Brain pericyte (primary cell): Measurements from ENCODE around the gene RNGTT.
A peak's percentile ranks its signal among the peaks of the same experiment; 100 is the strongest.

Experiments
- DNase-seq: peaks from one replicate; pipeline ENCODE4 v3.0.0-alpha.2; 2012; ENCODE audit warnings: low read depth, low spot score

RNGTT gene

DNA sequence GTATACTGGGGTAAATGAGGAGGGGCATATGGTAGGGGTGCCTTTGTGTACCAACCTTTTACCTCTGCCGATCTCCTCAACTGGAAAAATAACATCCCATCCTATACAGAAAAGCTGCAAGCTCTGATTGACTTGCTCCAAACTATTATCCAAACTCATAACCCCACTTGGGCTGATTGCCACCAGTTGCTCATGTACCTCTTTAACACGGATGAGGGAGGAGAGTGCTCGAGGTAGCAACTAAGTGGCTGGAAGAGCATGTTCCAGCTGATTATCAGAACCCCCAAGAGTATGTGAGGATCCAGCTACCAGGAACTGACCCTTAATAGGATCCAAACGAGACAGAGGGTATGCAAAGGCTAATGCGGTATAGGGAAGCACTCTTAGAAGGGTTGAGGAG lies 299.6 kb downstream of the RNGTT start:
- DNase-seq: no peak

DNA sequence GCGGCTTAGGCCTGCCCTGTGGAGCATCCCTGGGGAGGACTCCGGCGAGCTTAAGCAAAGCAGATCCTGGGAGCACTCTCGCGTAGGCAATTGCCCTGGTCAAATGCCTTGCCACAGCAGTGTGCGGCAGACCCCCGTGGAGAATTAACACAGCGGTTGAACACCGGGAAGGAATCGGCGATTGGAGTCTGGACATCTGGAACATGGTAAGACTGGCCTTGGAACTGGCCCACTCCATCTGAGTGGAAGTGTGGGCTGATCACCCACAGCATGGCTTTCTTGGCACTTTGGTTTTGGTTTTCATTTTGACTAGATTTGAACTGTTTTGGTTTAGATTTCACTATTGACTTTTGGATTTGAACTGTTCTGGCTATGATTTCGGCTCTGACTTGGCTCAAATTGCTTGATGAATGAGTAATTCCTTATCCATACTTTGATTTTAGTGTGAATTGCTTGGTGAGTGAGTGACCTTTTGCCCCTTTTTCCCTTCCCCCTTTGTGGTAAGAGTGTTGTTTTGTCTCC lies 300.7 kb downstream of the RNGTT start:
- no peak for DNase-seq

DNA sequence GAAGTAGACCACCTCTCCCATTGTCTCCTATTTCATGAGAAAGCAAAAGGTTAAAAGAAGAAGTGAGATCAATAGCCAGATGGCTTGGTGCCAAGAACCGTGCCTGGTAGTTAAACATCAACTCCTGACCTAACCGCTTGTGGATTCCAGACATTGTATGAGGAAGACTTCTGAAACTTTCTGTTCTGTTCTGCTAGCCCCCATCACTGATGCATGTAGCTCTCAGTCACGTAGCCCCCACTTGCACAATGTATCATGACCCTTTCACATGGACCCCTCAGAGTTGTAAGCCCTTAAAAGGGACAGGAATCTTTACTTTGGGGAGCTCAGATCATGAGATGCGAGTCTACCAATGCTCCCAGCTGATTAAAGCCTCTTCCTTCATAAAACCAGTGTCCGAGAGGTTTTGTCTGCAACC lies 301.2 kb downstream of the RNGTT start:
- DNase-seq: no peak

DNA sequence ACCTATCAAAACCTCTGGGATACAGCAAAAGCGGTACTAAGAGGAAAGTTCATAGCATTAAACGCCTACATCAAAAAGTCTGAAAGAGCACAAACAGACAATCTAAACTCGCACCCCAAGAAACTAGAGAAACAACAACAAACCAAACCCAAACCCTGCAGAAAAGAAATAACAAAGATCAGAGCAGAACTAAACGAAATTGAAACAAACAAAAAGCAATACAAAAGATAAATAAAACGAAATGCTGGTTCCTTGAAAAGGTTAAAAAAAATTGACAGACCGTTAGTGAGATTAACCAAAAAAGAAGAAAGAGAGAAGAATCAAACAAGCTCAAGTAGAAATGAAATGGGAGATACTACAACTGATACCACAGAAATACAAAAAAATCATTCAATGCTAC lies 302.3 kb downstream of the RNGTT start:
- DNase-seq: no peak

DNA sequence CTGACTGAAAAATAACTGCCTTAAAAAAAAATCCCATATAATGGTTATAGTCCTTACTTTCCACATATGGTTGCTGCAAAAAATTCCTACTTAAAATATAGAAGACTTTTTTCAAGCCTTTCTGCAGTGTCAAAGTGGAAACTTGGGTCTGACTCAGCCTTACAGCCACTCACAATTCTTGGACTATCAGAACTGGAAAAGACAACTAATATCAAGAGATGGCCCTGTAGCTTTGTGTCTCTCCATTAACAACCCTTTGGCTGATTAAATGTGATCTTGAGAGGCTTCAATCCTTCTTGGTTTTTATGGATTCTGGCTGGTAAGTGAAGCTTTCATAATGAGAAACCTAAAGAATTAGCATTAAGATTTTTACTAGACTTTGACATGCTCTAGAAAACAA lies 307.8 kb downstream of the RNGTT start:
- no peak for DNase-seq

DNA sequence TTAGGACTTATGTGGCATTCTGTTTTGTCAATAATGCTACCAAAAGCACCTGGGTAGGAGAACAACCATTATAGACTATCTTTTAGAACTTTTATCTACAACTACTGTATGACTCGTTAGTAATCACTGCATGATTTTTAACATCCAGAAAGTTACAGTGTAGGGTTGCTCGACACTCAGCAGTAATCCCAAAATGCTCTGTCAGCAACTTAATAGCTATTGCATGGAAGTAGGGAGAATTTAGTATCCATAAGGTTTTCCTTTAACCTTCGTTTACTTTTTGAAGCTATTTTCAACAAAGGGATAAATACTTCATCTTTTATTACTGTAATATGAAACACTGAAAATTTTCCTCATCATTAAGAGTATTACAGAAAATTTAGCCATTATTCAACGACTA lies 309.5 kb downstream of the RNGTT start:
- no peak for DNase-seq

DNA sequence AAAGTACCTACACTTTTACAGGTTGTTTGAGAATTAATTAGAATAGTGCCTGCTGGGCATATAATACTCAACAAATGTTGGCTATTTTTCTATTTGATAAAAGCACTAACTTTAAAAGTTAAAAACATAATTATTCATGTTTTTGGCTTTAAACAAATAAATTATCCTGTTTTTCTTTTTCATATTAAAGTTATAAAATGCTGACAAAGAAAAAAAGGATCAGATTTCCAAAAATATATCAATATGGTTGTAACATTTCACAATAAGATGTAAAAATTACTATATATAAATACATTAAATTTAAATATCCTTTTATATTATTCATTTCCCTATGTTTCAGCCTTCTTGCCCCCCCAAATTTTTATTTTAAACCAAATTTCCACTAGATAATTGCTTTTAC lies 312.0 kb downstream of the RNGTT start:
- no peak for DNase-seq

DNA sequence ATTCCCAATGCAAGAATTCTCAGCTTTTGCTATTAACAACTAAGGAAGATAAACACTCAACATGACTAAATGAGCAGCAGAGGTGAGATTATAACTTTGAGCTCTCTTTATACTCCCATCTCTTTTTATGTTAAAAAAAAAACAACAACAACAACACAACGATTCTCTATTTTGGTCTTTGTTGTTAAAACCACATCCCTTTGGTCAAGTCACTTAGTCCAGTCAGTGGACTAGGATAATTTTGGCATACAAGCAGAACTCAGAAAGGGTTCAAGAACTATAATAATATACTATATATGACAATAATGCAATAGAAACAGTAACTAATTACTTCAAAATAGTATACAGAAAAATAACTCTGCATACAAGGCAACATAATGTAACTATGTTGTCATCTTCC lies 312.4 kb downstream of the RNGTT start:
- no peak for DNase-seq

DNA sequence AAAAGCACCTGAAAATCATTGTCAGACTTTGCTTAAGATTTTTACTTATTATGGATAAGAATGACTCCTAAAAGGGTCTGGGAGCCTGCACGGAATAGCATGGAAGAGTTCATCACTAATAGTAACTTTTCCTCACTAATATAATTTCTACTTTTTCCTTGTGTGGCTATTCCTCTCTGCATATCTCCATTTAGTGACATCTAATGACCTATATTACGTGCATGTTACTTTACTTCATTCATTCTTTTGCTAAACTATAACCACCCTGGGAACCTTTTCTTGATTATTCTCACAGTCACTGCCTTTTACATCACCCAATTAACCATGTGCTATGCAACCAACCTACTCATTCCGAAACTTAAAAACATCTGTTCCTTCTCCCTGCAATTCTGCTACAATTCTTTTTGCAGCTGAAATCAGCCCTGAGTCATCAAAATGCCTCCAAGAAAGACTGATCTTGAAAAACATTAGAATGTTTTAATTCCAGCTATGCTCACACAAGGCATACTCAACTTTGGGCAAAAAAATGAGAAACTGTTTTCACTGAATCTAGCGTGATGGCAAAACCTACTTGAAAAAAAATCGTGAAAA lies 313.3 kb downstream of the RNGTT start:
- DNase-seq: no peak

DNA sequence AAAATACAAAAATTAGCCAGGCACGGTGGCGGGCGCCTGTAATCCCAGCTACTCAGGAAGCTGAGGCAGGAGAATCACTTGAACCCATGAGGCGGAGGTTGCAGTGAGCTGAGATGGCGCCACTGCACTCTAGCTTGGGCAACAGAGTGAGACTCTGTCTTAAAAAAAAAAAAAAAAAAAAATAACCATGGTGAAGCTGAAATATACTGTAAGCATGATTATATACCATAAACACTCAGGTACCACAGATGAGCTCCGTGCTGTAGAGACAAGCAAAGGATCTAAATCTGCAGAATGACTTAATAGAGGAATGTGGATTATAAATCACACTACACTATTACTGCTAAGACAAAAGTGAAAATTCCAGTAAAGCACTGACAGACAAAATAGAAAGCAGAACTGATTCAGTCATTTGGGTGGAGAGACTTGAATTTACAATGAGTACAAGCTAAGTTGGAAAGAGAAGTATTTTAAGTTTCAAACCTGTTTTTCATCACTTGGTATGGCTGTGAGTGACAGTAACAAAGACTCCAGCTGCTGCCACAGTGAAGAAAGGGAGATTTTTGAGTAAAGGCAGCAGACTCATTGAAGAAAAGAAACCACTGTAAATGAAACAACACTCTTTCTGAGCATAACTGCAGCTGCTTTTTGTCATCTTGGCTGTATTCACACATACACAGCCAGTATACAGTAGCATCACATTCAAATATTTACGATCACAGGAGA lies 322.1 kb downstream of the RNGTT start:
- DNase-seq: no peak

DNA sequence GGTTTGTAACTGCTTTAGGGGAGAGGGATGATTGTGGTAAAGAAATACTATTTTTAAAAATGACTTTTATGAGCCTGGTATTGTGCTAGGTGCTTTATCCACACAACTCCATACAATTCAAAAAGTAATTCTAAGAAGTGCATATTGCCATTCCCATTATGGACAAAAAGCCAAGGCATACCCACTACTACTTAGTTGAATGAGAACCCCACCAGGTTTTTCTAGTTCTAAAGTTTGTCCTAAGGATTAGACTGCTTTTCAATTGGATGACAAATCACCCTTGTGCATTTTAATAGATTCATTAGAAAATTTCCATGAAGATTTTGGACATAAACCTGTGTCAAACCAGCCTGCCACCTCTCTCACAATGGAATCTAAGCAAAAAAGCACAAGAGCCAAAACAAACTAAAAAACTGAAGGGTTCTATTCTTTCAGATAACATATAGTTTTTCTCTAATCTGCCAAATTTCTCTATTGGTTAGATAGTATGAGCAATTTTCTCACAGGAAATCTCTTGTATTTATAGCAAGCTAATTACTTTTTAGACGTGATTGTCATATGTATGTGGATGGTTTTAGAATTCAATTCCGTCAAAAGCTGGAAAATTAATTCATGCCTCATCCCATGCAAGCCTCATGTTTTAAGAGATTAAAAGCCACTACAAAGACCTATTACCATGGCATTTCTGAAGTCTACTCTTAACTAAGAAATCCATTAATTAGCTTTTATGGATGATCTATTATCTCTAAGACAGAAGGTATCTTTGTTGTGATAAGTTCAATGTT lies 325.5 kb downstream of the RNGTT start:
- no peak for DNase-seq

DNA sequence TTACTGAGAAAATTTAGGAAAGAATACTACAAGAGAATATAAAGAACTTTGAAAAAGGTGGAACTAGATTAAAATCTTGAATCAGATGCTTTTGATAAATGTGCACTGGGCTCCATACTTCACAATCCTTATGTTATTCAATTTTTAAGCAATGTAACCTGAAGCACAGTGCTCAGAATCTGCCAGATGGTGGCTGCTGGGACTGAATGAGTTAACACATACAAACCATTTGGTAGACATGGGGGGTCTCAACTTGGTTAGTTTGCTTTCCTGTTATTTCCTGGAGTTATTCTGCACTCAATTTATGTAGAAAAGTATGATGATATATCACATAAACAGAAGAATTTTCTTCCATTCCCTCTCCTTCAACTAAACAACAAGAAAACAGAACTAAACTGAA lies 326.5 kb downstream of the RNGTT start:
- no peak for DNase-seq

DNA sequence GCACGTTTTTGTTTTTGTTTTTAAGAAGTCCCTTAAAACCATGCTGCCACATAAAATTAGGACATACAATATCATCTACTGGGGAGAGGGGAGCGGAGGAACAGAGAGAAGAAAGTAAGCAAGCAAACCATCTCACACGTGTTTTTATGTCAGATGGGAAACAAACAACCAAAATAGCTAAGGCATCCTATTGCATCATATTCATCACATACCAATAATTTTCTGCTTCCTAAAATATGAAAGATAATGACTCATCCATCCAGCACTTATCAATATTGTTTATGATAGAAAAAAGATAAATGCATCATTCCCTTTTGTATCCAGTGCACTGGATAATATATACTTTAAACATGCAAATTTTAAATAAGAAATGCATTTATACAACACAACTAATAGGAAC lies 329.6 kb downstream of the RNGTT start:
- DNase-seq: no peak

DNA sequence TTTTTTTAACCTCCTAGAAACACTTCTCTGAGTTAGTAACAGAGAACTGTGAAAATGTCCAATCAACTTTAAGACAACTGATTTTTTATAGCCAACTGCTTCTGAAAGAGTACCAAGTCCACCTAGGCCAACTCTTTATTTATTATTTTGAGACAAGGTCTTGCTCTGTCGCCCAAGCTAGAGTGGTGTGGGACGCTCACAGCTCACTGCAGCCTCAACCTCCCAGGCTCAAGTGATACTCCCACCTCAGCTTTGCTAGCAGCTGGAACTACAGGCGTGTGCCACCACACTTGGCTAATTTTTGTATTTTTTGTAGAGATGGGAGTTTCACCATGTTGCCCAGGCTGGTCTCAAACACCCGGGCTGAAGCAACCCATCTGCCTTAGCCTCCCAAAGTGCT lies 331.6 kb downstream of the RNGTT start:
- DNase-seq: no peak

DNA sequence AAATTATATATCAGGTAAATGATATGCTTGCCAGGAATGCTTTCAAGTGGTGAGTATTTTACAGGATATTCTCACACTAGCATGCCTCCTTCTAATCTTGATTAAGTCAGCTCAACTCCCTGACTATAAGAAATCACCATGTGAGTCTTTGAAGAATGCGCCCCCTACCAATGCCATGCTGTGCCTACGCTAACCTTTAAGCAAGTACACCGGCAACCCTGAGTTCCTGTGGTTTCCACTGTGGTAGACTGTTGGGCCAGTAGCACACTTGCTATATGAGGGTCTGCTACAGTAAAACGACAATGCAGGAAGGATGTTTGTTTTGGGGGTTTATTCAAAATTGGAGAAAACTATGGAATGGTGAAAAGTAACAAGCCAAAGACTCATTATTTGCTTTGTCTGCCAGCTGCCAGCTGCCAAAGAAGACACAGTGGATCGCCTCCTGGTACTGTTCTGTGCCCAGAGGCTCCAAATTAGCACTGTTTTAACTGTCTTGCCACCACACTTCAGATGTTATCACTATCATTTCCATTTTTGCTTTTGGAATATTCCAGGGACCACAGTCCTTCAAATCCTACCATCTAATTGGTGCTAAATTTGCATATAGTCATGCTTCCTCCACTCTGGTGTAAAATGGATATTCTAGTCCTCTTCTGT lies 333.5 kb downstream of the RNGTT start:
- DNase-seq: peak; percentile 29

DNA sequence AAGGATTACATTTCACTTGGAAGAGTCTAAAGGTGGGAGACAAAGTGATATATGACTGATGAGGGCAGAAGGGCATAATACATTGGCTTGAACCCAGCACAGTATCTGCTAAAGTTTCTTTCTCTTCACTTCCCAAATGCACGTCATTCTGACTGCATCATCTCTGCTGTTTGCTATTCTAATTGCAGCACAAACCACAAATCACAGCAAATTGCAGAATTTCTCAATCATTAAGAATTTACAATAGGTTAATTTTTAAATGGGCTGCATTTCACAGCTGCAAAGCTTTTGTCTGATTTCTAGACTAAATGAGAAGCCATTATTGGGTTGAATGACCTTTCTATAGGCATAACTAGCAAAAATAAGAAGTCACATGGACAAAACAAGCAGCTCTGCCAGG lies 337.0 kb downstream of the RNGTT start:
- no peak for DNase-seq

DNA sequence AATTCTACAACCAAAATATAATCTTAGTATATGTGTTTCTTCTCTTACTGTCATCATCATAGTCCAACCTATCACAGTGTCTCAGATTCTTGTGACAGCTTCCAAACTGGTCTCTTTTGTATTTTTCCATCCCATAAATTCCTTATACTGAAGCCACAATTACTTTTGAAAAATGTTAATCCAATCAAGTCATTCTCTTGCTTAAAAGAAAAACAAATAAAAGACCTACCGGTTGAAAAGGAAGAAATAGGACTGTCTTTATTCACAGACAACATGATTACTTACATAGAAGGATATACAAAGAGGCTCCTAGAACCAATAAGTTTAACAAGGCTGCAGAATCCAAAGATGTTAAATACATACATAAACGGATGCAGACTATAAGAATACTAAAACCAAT lies 339.9 kb downstream of the RNGTT start:
- DNase-seq: no peak

DNA sequence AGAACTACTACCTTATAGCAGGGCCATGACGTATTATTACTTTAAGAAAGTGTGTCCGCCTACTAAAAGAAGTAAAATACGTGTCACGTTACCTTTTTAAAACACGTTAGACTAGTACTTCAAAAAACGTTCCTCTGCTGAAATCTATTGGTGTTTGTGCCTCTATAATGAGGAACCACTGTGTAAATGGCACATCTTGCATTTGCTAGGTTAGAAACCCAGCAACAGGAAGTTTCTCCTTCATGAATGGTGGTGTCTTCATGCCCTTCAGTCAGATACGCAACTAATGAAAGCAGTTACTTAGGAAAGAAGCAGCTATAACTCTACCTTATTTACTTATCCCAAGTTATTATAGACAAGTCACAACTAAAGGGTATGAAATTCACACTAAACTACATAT lies 343.5 kb downstream of the RNGTT start:
- DNase-seq: no peak

DNA sequence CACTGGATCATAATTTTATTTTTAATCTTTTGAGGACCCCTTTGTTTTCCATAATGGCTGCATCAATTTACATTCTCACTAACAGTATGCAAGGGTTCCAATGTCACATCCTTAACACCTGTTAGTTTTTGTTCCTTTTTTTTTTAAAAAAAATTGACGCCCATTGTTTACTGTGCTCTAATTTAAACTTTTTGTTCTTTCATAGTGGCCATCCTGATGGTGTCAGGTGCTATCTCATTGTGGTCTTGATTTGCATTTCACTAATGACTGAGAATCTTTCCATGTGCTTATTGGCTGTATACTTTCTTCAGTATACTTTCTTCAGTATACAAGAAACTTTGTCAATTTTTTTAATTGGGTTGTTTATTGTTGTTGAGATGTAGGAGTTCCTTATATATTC lies 347.0 kb downstream of the RNGTT start:
- DNase-seq: no peak

DNA sequence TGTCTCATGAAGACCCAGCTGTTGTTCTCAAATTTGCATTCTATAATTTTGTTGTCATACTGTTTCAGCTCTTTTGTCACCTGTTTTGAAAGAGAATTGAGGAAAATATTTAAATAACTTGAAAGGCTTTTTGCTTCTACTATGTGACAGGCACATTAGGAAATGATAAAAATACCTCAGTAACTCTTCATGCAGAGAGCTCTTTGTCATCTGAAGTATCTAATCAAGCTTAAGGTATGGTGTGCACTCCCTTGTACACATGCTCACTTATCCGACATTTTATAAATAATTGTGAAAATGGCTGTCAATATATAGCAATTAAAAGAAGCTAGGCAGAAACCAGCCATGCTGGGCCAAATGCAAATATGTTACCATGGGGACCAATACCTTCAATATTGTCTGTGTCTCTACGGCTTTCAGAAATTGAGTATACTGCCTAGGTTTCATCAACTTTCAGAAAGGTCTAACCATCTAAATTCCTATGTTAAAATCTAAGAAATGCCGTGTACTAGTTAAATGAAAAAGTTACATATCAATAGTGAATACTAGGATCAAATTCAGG lies 349.0 kb downstream of the RNGTT start:
- DNase-seq: no peak

DNA sequence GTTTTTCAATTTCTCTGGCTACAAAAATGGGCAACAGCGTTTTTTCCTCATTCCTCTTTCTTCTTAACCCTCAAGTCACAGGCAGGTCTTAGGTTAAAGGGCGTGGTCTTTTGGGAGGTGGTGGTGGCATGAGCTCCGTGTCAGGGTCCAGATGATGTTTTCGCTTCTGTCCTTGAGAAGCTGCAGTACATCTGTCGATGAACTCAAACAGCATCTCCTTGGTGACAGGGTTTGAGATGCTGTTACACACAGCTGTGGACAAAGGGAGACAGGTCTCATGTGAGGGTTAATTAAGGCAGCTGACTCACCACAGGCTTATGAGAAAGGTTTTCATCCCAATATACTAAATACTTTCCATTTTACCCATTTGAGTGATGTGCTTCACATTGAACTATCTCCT lies 350.8 kb downstream of the RNGTT start:
- DNase-seq: no peak

DNA sequence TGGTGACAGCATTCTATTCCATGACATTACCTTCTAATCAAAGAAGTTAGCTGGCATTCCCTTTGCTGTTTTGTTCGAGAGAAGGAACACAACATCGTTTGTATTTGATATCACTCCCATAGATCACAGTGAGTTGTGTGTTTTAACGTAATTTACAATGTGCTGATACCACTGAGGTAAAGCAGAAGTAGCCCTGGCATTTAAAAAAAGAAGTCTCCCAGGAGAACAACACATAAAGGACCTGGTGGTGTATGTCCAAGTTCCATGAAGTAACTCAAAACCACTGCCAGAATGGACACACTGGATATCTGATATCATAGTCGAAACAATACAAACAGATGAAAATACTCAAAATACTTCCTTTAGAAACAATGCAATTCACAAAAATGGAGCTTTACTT lies 351.7 kb downstream of the RNGTT start:
- no peak for DNase-seq
